K562 (cell line): ENCODE data around the gene RUNDC1. TPM values are rescaled to one million over a fixed set of nuclear protein-coding genes. Genes with fewer than 3 reads are reported as not detected.

ENCODE experiments used
- ATAC-seq: fragments of 200-7000 bp; cut with Tn5 transposase; 3 replicates; pipeline ENCODE4 v1.9.1; 2020; ENCODE audit warnings: moderate library complexity
- BruUV-seq: library from RNA; stranded (reverse); fragments of 400-500 nt; replicated peaks from 2 replicates; lab custom pipeline; 2021; lab: Mats Ljungman, UMichigan
- CTCF ChIA-PET: fragments of 300-600 bp; formaldehyde crosslinking; extraction: SDS; loops from one replicate; lab custom pipeline; 2021; ENCODE audit warnings: low intra/inter-chr PET ratio; lab: Yijun Ruan, JAX
- POLR2A ChIA-PET: fragments of 300-600, 350-650 bp; sonication (Branson Sonifier 250); formaldehyde crosslinking; extraction: SDS; loops from one replicate; lab custom pipeline; 2021; ENCODE audit warnings: antibody characterized with exemption, inconsistent platforms; lab: Yijun Ruan, JAX
- DNase-seq, 4 experiments: peaks; one replicate each; pipeline versions ENCODE4 v3.0.0 to v3.0.0-alpha.2; 2011 to 2018; ENCODE audit warnings: low spot score in 3 of 4, mixed read lengths in 3 of 4; ENCODE audit errors: extremely low read depth in 1 of 4
- FAIRE-seq: peaks from 2 replicates; lab custom pipeline; 2011; peaks lifted over from hg19 to GRCh38; lab: Jason Lieb, UNC
- H2AFZ ChIP-seq: 2 replicates; pipeline ENCODE4 v1.6.0; 2011; ENCODE audit warnings: low read depth, low read length, control low read depth, inconsistent platforms
- H3K27ac ChIP-seq: fragments of 200-600 bp; 3 replicates; pipeline ENCODE4 v1.8.0; 2011; ENCODE audit warnings: low read depth, mild to moderate bottlenecking, control low read depth, inconsistent platforms, low read length, moderate library complexity, mixed read lengths; ENCODE audit errors: extremely low read depth
- H3K27me3 ChIP-seq, 2 experiments: fragments of 300-600 bp in 1 of 2; 2 replicates in 1 of 2; 3 replicates in 1 of 2; pipeline versions ENCODE4 v1.6.0 to v1.8.0; 2011; ENCODE audit warnings: inconsistent platforms in 2 of 2, low read length in 2 of 2, mild to moderate bottlenecking in 1 of 2, mixed read lengths in 1 of 2, moderate library complexity in 1 of 2; ENCODE audit not compliant: control insufficient read depth in 2 of 2, insufficient read depth in 2 of 2
- H3K36me3 ChIP-seq: fragments of 300-600 bp; 3 replicates; pipeline ENCODE4 v1.8.0; 2011; ENCODE audit warnings: mild to moderate bottlenecking, low read length, inconsistent platforms; ENCODE audit not compliant: control insufficient read depth, insufficient read depth
- H3K4me1 ChIP-seq, 2 experiments: fragments of 200-600 bp in 1 of 2; replicated peaks in 1 of 2; 2 replicates in 1 of 2; 3 replicates in 1 of 2; pipeline versions ENCODE4 v1.5.1 to v1.8.0; 2011; ENCODE audit warnings: inconsistent platforms in 2 of 2, low read length in 2 of 2, mild to moderate bottlenecking in 1 of 2, mixed read lengths in 1 of 2, moderate library complexity in 1 of 2; ENCODE audit not compliant: control insufficient read depth in 2 of 2, insufficient read depth in 2 of 2
- H3K4me2 ChIP-seq: 2 replicates; pipeline ENCODE4 v1.6.1; 2011; ENCODE audit warnings: low read length, control low read depth, inconsistent platforms, mixed read lengths; ENCODE audit not compliant: insufficient read depth
- H3K4me3 ChIP-seq: fragments of 200-600 bp; sonication (generic), shearing (Covaris generic); 2 replicates; pipeline ENCODE4 v1.5.1; 2016; ENCODE audit warnings: control low read depth, inconsistent platforms
- H3K79me2 ChIP-seq: fragments of 200-600 bp; 3 replicates; pipeline ENCODE4 v1.8.0; 2011; ENCODE audit warnings: low read length, inconsistent platforms; ENCODE audit not compliant: control insufficient read depth, insufficient read depth
- H3K9ac ChIP-seq, 2 experiments: 2 replicates each; pipeline versions ENCODE4 v1.6.0 to v1.6.1; 2011; ENCODE audit warnings: low read depth in 2 of 2, low read length in 2 of 2, control low read depth in 1 of 2, inconsistent platforms in 1 of 2, mild to moderate bottlenecking in 1 of 2, mixed read lengths in 1 of 2; ENCODE audit not compliant: insufficient read depth in 1 of 2
- H3K9me1 ChIP-seq: one replicate; pipeline ENCODE4 v1.6.0; 2011; ENCODE audit warnings: inconsistent platforms, mild to moderate bottlenecking, low read length, moderate library complexity; ENCODE audit not compliant: control insufficient read depth, insufficient read depth
- H3K9me3 ChIP-seq: replicated peaks from 2 replicates; pipeline ENCODE4 v1.5.1; 2011; ENCODE audit warnings: low read depth, low read length, inconsistent platforms; ENCODE audit not compliant: control insufficient read depth, insufficient read depth
- H4K20me1 ChIP-seq: replicated peaks from 2 replicates; pipeline ENCODE4 v1.6.1; 2011; ENCODE audit warnings: low read length, inconsistent platforms, mixed read lengths; ENCODE audit not compliant: control insufficient read depth, insufficient read depth
- CREB1 ChIP-seq, 2 experiments: sonication (generic) in 1 of 2; formaldehyde crosslinking in 1 of 2; IDR thresholded peaks; 2 replicates each; pipeline versions ENCODE4 v1.6.1 to v1.8.0; 2012 to 2022; ENCODE audit warnings: inconsistent platforms in 1 of 2, mild to moderate bottlenecking in 1 of 2, missing genetic modification reagents in 1 of 2, moderate library complexity in 1 of 2
- NR3C1 ChIP-seq: sonication (generic); formaldehyde crosslinking; IDR thresholded peaks from 2 replicates; pipeline ENCODE4 v1.8.1; 2022; ENCODE audit warnings: missing genetic modification reagents
- POLR2AphosphoS5 ChIP-seq: IDR thresholded peaks from 2 replicates; pipeline ENCODE4 v1.6.1; 2011; ENCODE audit warnings: mild to moderate bottlenecking, low read depth, low read length, moderate library complexity; ENCODE audit not compliant: control insufficient read depth, insufficient read depth
- RBBP5 ChIP-seq: fragments of 200-600 bp; sonication (generic); IDR thresholded peaks from 2 replicates; pipeline ENCODE4 v1.6.1; 2012; ENCODE audit warnings: borderline replicate concordance, mild to moderate bottlenecking, low read length, control low read depth, inconsistent platforms; ENCODE audit not compliant: insufficient read depth, poor library complexity, severe bottlenecking
- SIN3A ChIP-seq, 2 experiments: fragments of 150-350 bp in 1 of 2; IDR thresholded peaks; 2 replicates each; pipeline ENCODE4 v1.6.1; 2011 to 2016; ENCODE audit warnings: borderline replicate concordance in 2 of 2, low read depth in 2 of 2, low read length in 2 of 2, mild to moderate bottlenecking in 2 of 2, moderate library complexity in 2 of 2; ENCODE audit not compliant: control insufficient read depth in 1 of 2
- TSHZ1 ChIP-seq: fragments of 250-450 bp; sonication (Bioruptor Pico); IDR thresholded peaks from 2 replicates; pipeline ENCODE4 v1.4.0; 2020; ENCODE audit warnings: mild to moderate bottlenecking, moderate library complexity
- WGBS: fragments of 100-300 bp; shearing (Covaris generic); methylation state at CpG from one replicate; pipeline ENCODE4 v1.1.6; 2016; ENCODE audit warnings: low coverage, mixed read lengths; ENCODE audit not compliant: insufficient coverage; ENCODE audit errors: missing lambda C conversion rate; 5-methylcytosine and 5-hydroxymethylcytosine counted together
- in situ Hi-C: fragments of 300-500 bp; cut with MboI; formaldehyde crosslinking; loops from 4 replicates; pipeline ENCODE4 v1.15.0; 2018; ENCODE audit warnings: inconsistent platforms, mixed read lengths
- intact Hi-C: fragments of 100-400 bp; cut with micrococcal nuclease; formaldehyde crosslinking; loops from 2 replicates; pipeline ENCODE4 v1.14.2; 2022
- polyA plus RNA-seq, 8 experiments: library from polyadenylated mRNA; depleted of rRNA in 4 of 8; stranded (reverse) in 5 of 8; unstranded in 3 of 8; fragments of >200 nt; fragmentation: Nextera tagmentation in 2 of 8; fragmentation: Illumina TruSeq in 1 of 8; extraction: Ambion mirVana in 2 of 8; extraction: Trizol in 1 of 8; gene quantifications; 2 replicates each; pipeline versions ENCODE4 v1.2.1 to v1.2.3, GENCODE V29; 2011 to 2014; ENCODE audit warnings: inconsistent platforms in 1 of 8, missing spikeins in 1 of 8
- total RNA-seq, 7 experiments: library from RNA; depleted of rRNA in 6 of 7; stranded (reverse); fragments of >200 nt in 6 of 7; fragmentation: Illumina TruSeq in 2 of 7; extraction: Trizol in 2 of 7; gene quantifications; 2 replicates each; pipeline versions ENCODE4 v1.2.1 to v1.2.3, GENCODE V29; 2011 to 2021; ENCODE audit warnings: low replicate concordance in 1 of 7

Gene RUNDC1
- total and polyA plus RNA-seq, 9 of the 15 experiments (the other 6 are each of a cell fraction or from before 2014, with no cell fraction given) = 3.4 to 12.6 (median 9.4) TPM

- Histone ChIP-seq H3K27me3 (no peaks in the 10 kb centered on the region), H3K36me3 (no peaks in the 10 kb centered on the region), H2AFZ (no peak overlapping the region), H3K4me2 (no peak overlapping the region), H3K4me3 (no peak overlapping the region), H3K9me3 (no peaks in the 10 kb centered on the region), H3K79me2 (no peaks in the 10 kb centered on the region), H3K27ac (no peak overlapping the region), H3K9ac (no peak overlapping the region), H3K4me1 (peaks cover 5 to 18% of the 10 kb centered on the region in 2 experiments; a peak in 4 of 5 replicates), H4K20me1 (no peaks in the 10 kb centered on the region), H3K9me1 (no peaks in the 10 kb centered on the region)
- ChIA-PET CTCF (no interaction called here), POLR2A (interaction anchor here (0.6 to 1.8 kb wide), 6 partner anchors 8 to 284 kb away, joined by 3 to 7 read pairs (median 3); no protein-coding TSS in a partner anchor)
- FAIRE-seq (no peak), DNase-seq (no peak), ATAC-seq (no peak)
- BruUV-seq = no TSS peak
- in situ Hi-C loops (no loop called here), intact Hi-C loops (no loop called here)
- WGBS = 37% methylated on average over 3 of the region's 3 CpGs
- TF ChIP-seq TSHZ1 (CRISPR knock-in tag) (no peak), RBBP5 (no peak), NR3C1 (CRISPR knock-in tag) (no peak), SIN3A (IDR thresholded peaks at IDR 0.05; ENCODE audit: borderline replicate concordance in 2 of 2, control insufficient read depth in 1 of 2, low read depth in 2 of 2, low read length in 2 of 2) (no peak), POLR2AphosphoS5 (no peak), CREB1 (IDR thresholded peaks at IDR 0.05) (no peak), CREB1 (CRISPR knock-in tag; IDR thresholded peaks at IDR 0.05) (no peak)
Measured at GRCh38 chr17:43031666-43032065, 51.3 kb downstream of the RUNDC1 start.
